GM12878 (cell line): ENCODE results near the gene CACNA1I. TPM values are rescaled to one million over a fixed set of nuclear protein-coding genes. Genes with fewer than 3 reads are reported as not detected.

Experiments used
- ASH2L ChIP-seq: fragments of 300-600, 200-600 bp; sonication (generic); IDR thresholded peaks from 2 replicates; pipeline ENCODE4 v1.6.1; 2017; ENCODE audit warnings: low read depth, mild to moderate bottlenecking, borderline replicate concordance
- CREB1 ChIP-seq: IDR thresholded peaks from 2 replicates; pipeline ENCODE4 v1.6.1; 2012; ENCODE audit warnings: low read depth, mild to moderate bottlenecking, inconsistent platforms
- EP300 ChIP-seq, 2 experiments: fragments of 150-350 bp in 1 of 2; IDR thresholded peaks; 2 replicates each; pipeline ENCODE4 v1.6.1; 2011 to 2012; ENCODE audit warnings: low read depth in 2 of 2, low read length in 2 of 2, borderline replicate concordance in 1 of 2, improper control_type of control experiment in 1 of 2, inconsistent platforms in 1 of 2; ENCODE audit not compliant: control insufficient read depth in 1 of 2
- HDAC6 ChIP-seq: fragments of 200-600 bp; sonication (generic); IDR thresholded peaks from one replicate; pipeline ENCODE4 v1.8.0; 2017; ENCODE audit warnings: antibody characterized with exemption; ENCODE audit not compliant: unreplicated experiment
- IRF4 ChIP-seq: IDR thresholded peaks from 2 replicates; pipeline ENCODE4 v1.6.1; 2011; ENCODE audit warnings: low read depth, low read length
- MEF2A ChIP-seq: IDR thresholded peaks from 2 replicates; pipeline ENCODE4 v1.6.1; 2011; ENCODE audit warnings: low read depth, mild to moderate bottlenecking, low read length, moderate library complexity; ENCODE audit not compliant: insufficient read depth
- PAX8 ChIP-seq: fragments of 450-650 bp; IDR thresholded peaks from 2 replicates; pipeline ENCODE4 v1.6.1; 2017; ENCODE audit warnings: mild to moderate bottlenecking, moderate library complexity
- RELA ChIP-seq: fragments of 450-650 bp; IDR thresholded peaks from 2 replicates; pipeline ENCODE4 v1.8.0; 2014; ENCODE audit warnings: borderline replicate concordance; ENCODE audit not compliant: partially characterized antibody
- SREBF2 ChIP-seq: IDR thresholded peaks from 2 replicates; pipeline ENCODE4 v1.6.1; 2012; ENCODE audit warnings: mild to moderate bottlenecking, low read length
- SRF ChIP-seq, 2 experiments: IDR thresholded peaks; 2 replicates each; pipeline ENCODE4 v1.6.1; 2011; ENCODE audit warnings: low read depth in 2 of 2, low read length in 2 of 2, mild to moderate bottlenecking in 1 of 2, moderate library complexity in 1 of 2
- polyA plus RNA-seq, 11 experiments: library from polyadenylated mRNA; depleted of rRNA in 4 of 11; unstranded in 6 of 11; stranded (reverse) in 5 of 11; fragments of >200 nt; fragmentation: Nextera tagmentation in 4 of 11; fragmentation: Illumina TruSeq in 1 of 11; extraction: Ambion mirVana in 4 of 11; extraction: Trizol in 1 of 11; gene quantifications; 1 replicate in 1 of 11; 2 replicates in 10 of 11; pipeline versions ENCODE4 v1.2.1 to v1.2.3, GENCODE V29; 2011 to 2016; ENCODE audit warnings: inconsistent platforms in 2 of 11, missing spikeins in 2 of 11, low read depth in 1 of 11
- total RNA-seq, 4 experiments: library from RNA; depleted of rRNA in 3 of 4; stranded (reverse); fragments of >200 nt in 3 of 4; fragmentation: Illumina TruSeq in 1 of 4; extraction: Trizol in 1 of 4; gene quantifications; 2 replicates each; pipeline versions ENCODE4 v1.2.1 to v1.2.3, GENCODE V29; 2013 to 2021
- TF ChIP-seq, protein P1 (sequence below): fragments of 450-650 bp; IDR thresholded peaks from 2 replicates; pipeline ENCODE4 v1.6.1; 2018; ENCODE audit warnings: mild to moderate bottlenecking, low read depth, moderate library complexity; ENCODE audit not compliant: partially characterized antibody
- TF ChIP-seq, protein P2 (sequence below): IDR thresholded peaks from 2 replicates; pipeline ENCODE4 v1.6.1; 2012; ENCODE audit warnings: low read length, inconsistent platforms
- TF ChIP-seq, protein P3 (sequence below): fragments of 150-350 bp; IDR thresholded peaks from 2 replicates; pipeline ENCODE4 v1.6.1; 2016; ENCODE audit warnings: low read depth, low read length

CACNA1I gene
- total and polyA plus RNA-seq, 10 of the 15 experiments (the other 5 are each of a cell fraction or from before 2014, with no cell fraction given): 0.01 to 0.03 TPM; not detected in 8

DNA sequence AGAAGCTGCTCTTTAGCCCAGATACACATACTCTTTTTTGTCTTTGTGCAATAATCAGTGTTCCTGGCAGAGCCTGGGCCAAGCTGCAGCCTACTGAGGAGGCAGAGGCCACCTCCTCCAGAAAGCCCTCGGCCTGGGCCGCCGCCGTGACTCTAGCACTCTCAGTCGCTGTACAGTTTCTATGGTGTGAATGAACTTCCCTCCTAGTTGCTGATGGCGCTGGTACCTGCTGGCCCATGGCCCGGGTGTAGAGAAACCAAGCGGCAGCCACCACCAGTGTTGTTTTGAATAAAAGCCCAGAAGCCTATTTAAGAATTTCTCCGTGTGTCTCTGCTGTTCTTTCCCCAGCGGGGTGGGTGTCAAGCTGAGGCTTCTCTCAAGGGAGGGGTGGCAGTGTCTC, 118.9 kb downstream of the CACNA1I start (continued):
- no peak for TF ChIP-seq EP300 (IDR thresholded peaks at IDR 0.05; ENCODE audit: borderline replicate concordance in 1 of 2, control insufficient read depth in 1 of 2, low read depth in 2 of 2, low read length in 2 of 2)
- TF ChIP-seq PAX8: no peak
- no peak for TF ChIP-seq RELA
- TF ChIP-seq ASH2L: no peak
- TF ChIP-seq HDAC6: no peak
- TF ChIP-seq, protein P1, sequence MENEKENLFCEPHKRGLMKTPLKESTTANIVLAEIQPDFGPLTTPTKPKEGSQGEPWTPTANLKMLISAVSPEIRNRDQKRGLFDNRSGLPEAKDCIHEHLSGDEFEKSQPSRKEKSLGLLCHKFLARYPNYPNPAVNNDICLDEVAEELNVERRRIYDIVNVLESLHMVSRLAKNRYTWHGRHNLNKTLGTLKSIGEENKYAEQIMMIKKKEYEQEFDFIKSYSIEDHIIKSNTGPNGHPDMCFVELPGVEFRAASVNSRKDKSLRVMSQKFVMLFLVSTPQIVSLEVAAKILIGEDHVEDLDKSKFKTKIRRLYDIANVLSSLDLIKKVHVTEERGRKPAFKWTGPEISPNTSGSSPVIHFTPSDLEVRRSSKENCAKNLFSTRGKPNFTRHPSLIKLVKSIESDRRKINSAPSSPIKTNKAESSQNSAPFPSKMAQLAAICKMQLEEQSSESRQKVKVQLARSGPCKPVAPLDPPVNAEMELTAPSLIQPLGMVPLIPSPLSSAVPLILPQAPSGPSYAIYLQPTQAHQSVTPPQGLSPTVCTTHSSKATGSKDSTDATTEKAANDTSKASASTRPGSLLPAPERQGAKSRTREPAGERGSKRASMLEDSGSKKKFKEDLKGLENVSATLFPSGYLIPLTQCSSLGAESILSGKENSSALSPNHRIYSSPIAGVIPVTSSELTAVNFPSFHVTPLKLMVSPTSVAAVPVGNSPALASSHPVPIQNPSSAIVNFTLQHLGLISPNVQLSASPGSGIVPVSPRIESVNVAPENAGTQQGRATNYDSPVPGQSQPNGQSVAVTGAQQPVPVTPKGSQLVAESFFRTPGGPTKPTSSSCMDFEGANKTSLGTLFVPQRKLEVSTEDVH: no peak
- TF ChIP-seq MEF2A: no peak
- no peak for TF ChIP-seq CREB1
- no peak for TF ChIP-seq SREBF2
- TF ChIP-seq, protein P2, sequence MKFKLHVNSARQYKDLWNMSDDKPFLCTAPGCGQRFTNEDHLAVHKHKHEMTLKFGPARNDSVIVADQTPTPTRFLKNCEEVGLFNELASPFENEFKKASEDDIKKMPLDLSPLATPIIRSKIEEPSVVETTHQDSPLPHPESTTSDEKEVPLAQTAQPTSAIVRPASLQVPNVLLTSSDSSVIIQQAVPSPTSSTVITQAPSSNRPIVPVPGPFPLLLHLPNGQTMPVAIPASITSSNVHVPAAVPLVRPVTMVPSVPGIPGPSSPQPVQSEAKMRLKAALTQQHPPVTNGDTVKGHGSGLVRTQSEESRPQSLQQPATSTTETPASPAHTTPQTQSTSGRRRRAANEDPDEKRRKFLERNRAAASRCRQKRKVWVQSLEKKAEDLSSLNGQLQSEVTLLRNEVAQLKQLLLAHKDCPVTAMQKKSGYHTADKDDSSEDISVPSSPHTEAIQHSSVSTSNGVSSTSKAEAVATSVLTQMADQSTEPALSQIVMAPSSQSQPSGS: no peak
- no peak for TF ChIP-seq IRF4
- TF ChIP-seq, protein P3, sequence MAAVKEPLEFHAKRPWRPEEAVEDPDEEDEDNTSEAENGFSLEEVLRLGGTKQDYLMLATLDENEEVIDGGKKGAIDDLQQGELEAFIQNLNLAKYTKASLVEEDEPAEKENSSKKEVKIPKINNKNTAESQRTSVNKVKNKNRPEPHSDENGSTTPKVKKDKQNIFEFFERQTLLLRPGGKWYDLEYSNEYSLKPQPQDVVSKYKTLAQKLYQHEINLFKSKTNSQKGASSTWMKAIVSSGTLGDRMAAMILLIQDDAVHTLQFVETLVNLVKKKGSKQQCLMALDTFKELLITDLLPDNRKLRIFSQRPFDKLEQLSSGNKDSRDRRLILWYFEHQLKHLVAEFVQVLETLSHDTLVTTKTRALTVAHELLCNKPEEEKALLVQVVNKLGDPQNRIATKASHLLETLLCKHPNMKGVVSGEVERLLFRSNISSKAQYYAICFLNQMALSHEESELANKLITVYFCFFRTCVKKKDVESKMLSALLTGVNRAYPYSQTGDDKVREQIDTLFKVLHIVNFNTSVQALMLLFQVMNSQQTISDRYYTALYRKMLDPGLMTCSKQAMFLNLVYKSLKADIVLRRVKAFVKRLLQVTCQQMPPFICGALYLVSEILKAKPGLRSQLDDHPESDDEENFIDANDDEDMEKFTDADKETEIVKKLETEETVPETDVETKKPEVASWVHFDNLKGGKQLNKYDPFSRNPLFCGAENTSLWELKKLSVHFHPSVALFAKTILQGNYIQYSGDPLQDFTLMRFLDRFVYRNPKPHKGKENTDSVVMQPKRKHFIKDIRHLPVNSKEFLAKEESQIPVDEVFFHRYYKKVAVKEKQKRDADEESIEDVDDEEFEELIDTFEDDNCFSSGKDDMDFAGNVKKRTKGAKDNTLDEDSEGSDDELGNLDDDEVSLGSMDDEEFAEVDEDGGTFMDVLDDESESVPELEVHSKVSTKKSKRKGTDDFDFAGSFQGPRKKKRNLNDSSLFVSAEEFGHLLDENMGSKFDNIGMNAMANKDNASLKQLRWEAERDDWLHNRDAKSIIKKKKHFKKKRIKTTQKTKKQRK: no peak
- no peak for TF ChIP-seq SRF (IDR thresholded peaks at IDR 0.05; ENCODE audit: low read depth in 2 of 2, low read length in 2 of 2)
